Endothelial cell (in vitro differentiated cells): ENCODE measurements around the gene ZNF362. TPM values are rescaled to one million over a fixed set of nuclear protein-coding genes. Genes with fewer than 3 reads are reported as not detected.

Source experiments
- DNase-seq: peaks from one replicate; pipeline ENCODE4 v3.0.0; 2021; ENCODE audit warnings: low spot score
- H3K27ac Mint-ChIP-seq: one replicate; pipeline ENCODE4 v1.8.0; 2021; ENCODE audit warnings: mixed read lengths, inconsistent platforms; ENCODE audit not compliant: unreplicated experiment
- H3K27me3 Mint-ChIP-seq: one replicate; pipeline ENCODE4 v1.8.0; 2021; ENCODE audit warnings: mild to moderate bottlenecking, moderate library complexity, mixed read lengths, inconsistent platforms; ENCODE audit not compliant: unreplicated experiment
- H3K36me3 Mint-ChIP-seq: one replicate; pipeline ENCODE4 v1.8.0; 2021; ENCODE audit warnings: mild to moderate bottlenecking, low read depth, mixed read lengths, inconsistent platforms; ENCODE audit not compliant: unreplicated experiment
- H3K4me1 Mint-ChIP-seq: one replicate; pipeline ENCODE4 v1.8.0; 2021; ENCODE audit warnings: mild to moderate bottlenecking, mixed read lengths, inconsistent platforms; ENCODE audit not compliant: unreplicated experiment
- H3K4me3 Mint-ChIP-seq: one replicate; pipeline ENCODE4 v1.8.0; 2021; ENCODE audit warnings: mild to moderate bottlenecking, mixed read lengths, inconsistent platforms; ENCODE audit not compliant: unreplicated experiment
- H3K9me3 Mint-ChIP-seq: one replicate; pipeline ENCODE4 v1.8.0; 2021; ENCODE audit warnings: mixed read lengths, inconsistent platforms; ENCODE audit not compliant: unreplicated experiment
- total RNA-seq: library from RNA; stranded (reverse); fragmentation: NEBNext Ultra II Directional; extraction: Animal tissue kit (Norgen Biotek cat#: 25700); gene quantifications from one replicate; pipeline ENCODE4 v1.2.1, GENCODE V29; 2021; ENCODE audit not compliant: unreplicated experiment
- TF ChIP-seq, protein P1 (sequence below): fragments of 200-600 bp; sonication (generic); IDR thresholded peaks from one replicate; pipeline ENCODE4 v1.5.0; 2021; ENCODE audit warnings: antibody characterized with exemption; ENCODE audit not compliant: unreplicated experiment

ZNF362 gene
- total RNA-seq, 1 donor from 2014 or later = 70.0 TPM

DNA sequence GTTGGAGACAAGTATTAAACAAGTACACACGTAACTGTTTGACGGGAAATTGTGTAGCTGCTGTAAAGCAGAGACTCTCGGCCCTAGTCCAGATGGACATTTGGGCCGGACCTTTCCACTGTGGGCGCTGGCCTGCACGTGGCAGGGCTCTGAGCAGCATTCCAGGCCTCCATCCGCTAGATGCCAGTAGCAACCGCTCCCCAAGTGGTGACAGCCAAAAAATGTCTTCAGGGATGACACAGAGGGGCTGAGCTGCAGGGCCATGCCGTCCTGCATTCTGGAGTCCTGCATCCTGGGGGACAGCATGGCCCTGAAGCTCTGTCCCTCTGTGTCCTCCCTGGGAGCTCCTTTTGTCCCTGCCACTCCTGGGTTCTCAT lies 39.8 kb downstream of the ZNF362 start:
- DNase-seq = no peak
- peaks cover 50% of the 10 kb centered on the region for H3K36me3 Mint-ChIP-seq
- no peaks in the 10 kb centered on the region for H3K4me1 Mint-ChIP-seq
- no peaks in the 10 kb centered on the region for H3K9me3 Mint-ChIP-seq
- no peak overlapping the region for H3K27ac Mint-ChIP-seq
- peaks cover 1% of the 10 kb centered on the region for H3K27me3 Mint-ChIP-seq
- H3K4me3 Mint-ChIP-seq = no peak overlapping the region
- TF ChIP-seq, protein P1, sequence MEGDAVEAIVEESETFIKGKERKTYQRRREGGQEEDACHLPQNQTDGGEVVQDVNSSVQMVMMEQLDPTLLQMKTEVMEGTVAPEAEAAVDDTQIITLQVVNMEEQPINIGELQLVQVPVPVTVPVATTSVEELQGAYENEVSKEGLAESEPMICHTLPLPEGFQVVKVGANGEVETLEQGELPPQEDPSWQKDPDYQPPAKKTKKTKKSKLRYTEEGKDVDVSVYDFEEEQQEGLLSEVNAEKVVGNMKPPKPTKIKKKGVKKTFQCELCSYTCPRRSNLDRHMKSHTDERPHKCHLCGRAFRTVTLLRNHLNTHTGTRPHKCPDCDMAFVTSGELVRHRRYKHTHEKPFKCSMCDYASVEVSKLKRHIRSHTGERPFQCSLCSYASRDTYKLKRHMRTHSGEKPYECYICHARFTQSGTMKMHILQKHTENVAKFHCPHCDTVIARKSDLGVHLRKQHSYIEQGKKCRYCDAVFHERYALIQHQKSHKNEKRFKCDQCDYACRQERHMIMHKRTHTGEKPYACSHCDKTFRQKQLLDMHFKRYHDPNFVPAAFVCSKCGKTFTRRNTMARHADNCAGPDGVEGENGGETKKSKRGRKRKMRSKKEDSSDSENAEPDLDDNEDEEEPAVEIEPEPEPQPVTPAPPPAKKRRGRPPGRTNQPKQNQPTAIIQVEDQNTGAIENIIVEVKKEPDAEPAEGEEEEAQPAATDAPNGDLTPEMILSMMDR = no peak

DNA sequence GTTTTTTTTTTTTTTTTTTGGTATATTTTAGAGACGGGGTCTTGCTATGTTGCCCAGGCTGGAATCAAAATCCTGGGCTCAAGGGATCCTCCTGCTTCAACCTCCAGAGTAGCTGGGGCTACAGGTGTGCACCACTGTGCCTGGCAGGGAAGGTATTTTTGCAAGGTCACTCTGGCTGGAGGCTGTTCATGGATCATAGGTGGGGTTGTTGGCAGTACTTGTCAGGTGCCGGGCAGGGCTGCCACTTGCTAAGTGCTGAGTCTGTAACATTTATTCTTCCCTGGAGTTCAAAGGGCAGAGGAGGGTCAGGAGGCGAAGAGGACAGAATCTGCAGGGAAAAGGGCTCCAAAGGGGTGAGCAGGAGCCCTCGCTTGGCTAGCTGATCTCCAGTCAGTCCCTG lies 40.5 kb downstream of the ZNF362 start:
- Mint-ChIP-seq H3K27ac (no peak overlapping the region), H3K4me3 (peak overlapping the region; percentile 10), H3K27me3 (peaks cover 4% of the 10 kb centered on the region), H3K4me1 (no peaks in the 10 kb centered on the region), H3K36me3 (peaks cover 57% of the 10 kb centered on the region), H3K9me3 (no peaks in the 10 kb centered on the region)
- TF ChIP-seq, protein P1 = no peak
- no peak for DNase-seq

DNA sequence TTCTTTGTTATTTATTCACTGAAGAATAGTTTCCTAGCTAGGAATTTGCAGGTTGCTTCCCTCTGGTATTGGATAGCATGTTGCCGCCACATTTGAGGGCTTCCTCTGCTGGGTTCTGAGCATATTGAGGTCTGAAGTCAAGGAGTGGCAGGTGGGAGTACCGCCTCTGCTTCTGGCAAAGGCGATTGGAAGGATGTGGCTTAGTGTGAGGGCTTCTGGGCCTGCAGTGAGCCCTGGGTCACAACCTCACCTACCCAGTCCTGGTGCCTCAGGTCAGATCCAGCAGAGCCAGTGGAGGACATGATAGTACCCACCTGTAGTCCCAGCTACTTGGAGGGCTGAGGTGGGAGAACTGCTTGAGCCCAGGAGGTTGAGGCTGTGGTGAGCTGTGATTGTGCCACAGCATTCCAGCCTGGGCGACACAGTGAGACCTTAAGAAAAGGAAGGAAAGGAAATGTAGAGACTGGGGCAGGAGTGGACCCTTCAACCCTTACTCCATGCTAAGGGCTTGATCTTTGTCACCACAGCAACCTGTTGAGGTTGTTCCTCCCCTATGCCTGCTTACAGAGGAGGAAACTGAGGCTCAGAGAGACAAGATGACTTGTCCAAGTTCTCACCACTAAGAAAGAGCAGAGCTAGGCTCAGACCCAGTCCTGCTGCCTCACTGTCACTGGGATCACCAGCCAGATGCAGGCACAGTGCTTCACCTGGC lies 41.8 kb downstream of the ZNF362 start:
- peak overlapping the region; percentile 39 for H3K4me3 Mint-ChIP-seq
- TF ChIP-seq, protein P1 = no peak
- peaks cover 4% of the 10 kb centered on the region for H3K27me3 Mint-ChIP-seq
- H3K9me3 Mint-ChIP-seq = no peaks in the 10 kb centered on the region
- H3K36me3 Mint-ChIP-seq = peaks cover 54% of the 10 kb centered on the region
- no peak overlapping the region for H3K27ac Mint-ChIP-seq
- no peak for DNase-seq
- peaks cover 9% of the 10 kb centered on the region for H3K4me1 Mint-ChIP-seq

DNA sequence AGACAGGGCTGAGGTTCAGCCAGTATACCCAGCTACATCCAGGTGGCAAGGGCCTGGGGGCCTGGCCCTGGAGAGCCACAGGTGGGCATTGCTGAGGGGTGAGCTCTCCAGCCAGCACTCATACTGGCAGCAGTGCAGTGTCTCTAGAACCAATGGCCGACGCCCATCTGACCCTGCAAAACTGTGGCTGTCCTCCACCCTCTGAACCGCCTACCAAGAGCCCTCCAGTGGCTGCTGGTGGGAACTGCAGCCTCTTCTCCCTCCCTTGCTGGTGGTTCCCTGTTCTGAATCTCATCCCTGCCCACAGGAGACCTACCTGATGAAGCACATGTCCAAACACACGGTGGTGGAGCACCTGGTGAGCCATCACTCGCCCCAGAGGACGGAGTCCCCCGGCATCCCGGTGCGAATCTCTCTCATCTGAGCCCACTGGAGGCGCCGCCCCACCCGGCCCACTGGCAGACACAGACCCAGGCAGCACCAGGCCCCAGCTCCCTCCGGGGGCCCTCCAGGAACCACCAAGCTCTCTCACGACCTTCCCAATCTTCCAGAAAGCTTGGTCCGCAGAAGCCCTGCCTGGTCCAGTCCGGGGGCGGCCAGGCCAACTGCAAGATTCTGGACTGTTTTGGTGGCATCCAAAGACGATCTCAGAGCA lies 42.5 kb downstream of the ZNF362 start:
- Mint-ChIP-seq H3K36me3 (peaks cover 48% of the 10 kb centered on the region), H3K27ac (no peak overlapping the region)

More for the DNA sequence above, 42.5 kb downstream of the ZNF362 start:
- TF ChIP-seq, protein P1 = peak; percentile 91
- Mint-ChIP-seq H3K27me3 (peaks cover 7% of the 10 kb centered on the region), H3K4me1 (peaks cover 14% of the 10 kb centered on the region), H3K4me3 (no peak overlapping the region), H3K9me3 (no peaks in the 10 kb centered on the region)
- peak; percentile 77 for DNase-seq
